HG02642 (cell line): ENCODE results near the gene CD8A.

Source experiments
- ATAC-seq: cut with Tn5 transposase; IDR thresholded peaks from one replicate; pipeline ENCODE4 v1.9.1; 2021; ENCODE audit warnings: mild to moderate bottlenecking; ENCODE audit not compliant: unreplicated experiment, poor library complexity

CD8A gene

GRCh38 chr2:86809481-86810121 lies 18.9 kb upstream of the CD8A start:
- ATAC-seq = no peak

- peak; percentile 92 for ATAC-seq
Measured at GRCh38 chr2:86808315-86809161, 17.8 kb upstream of the CD8A start.

GRCh38 chr2:86807468-86808275 lies 17.0 kb upstream of the CD8A start:
- peak; percentile 36 for ATAC-seq

- ATAC-seq = no peak
Measured at GRCh38 chr2:86807133-86807467, 16.4 kb upstream of the CD8A start.

- no peak for ATAC-seq
Measured at GRCh38 chr2:86806059-86806857, 15.5 kb upstream of the CD8A start.

GRCh38 chr2:86800856-86801567 lies 10.3 kb upstream of the CD8A start:
- ATAC-seq = no peak

GRCh38 chr2:86794861-86795260 lies 4.1 kb upstream of the CD8A start:
- no peak for ATAC-seq

GRCh38 chr2:86793752-86794151 lies 3.0 kb upstream of the CD8A start:
- ATAC-seq = no peak

- ATAC-seq = no peak
Measured at GRCh38 chr2:86791573-86791972, 860 bp upstream of the CD8A start.

GRCh38 chr2:86790134-86790675 lies 508 bp downstream of the CD8A start:
- ATAC-seq = no peak

GRCh38 chr2:86789687-86790133 lies 1.0 kb downstream of the CD8A start:
- ATAC-seq = no peak

GRCh38 chr2:86788881-86789686 lies 1.6 kb downstream of the CD8A start:
- no peak for ATAC-seq

GRCh38 chr2:86788165-86788564 lies 2.5 kb downstream of the CD8A start:
- no peak for ATAC-seq

- no peak for ATAC-seq
Measured at GRCh38 chr2:86787736-86788135, 3.0 kb downstream of the CD8A start.

- ATAC-seq = no peak
Measured at GRCh38 chr2:86786001-86786536, 4.6 kb downstream of the CD8A start.

GRCh38 chr2:86785456-86785855 lies 5.3 kb downstream of the CD8A start:
- ATAC-seq = no peak

GRCh38 chr2:86783615-86784339 lies 6.9 kb downstream of the CD8A start:
- peak; percentile 97 for ATAC-seq

GRCh38 chr2:86782748-86783147 lies 8.0 kb downstream of the CD8A start:
- ATAC-seq = no peak
